OCI-LY3 (cell line): ENCODE data around the gene ESRRA.
"Not testable (repeated sequence)": the region's sequence is repeated elsewhere in the genome, so short reads cannot be mapped to it uniquely, and the experiment has no call there.

Experiments
- H2AFZ ChIP-seq: fragments of 200-600, 300-600 bp; shearing (Covaris generic); 2 replicates; pipeline ENCODE4 v1.6.0; 2014; ENCODE audit warnings: antibody characterized with exemption, low read depth, low read length
- H3K27ac ChIP-seq: fragments of 200-600, 300-600 bp; sonication (generic); 2 replicates; pipeline ENCODE4 v1.5.1; 2014; ENCODE audit warnings: mild to moderate bottlenecking, low read length, moderate library complexity, mixed read lengths
- H3K27me3 ChIP-seq: fragments of 200-600, 300-600 bp; sonication (generic); 2 replicates; pipeline ENCODE4 v1.6.1; 2014; ENCODE audit warnings: low read depth, low read length, mixed read lengths
- H3K36me3 ChIP-seq: fragments of 200-600, 300-600 bp; sonication (generic); replicated peaks from 2 replicates; pipeline ENCODE3; 2014; ENCODE audit warnings: low read depth, low read length, mixed read lengths
- H3K4me1 ChIP-seq: fragments of 300-600, 200-600 bp; sonication (generic); 2 replicates; pipeline ENCODE4 v1.6.1; 2014; ENCODE audit warnings: low read length, mixed read lengths
- H3K4me2 ChIP-seq: fragments of 200-600, 300-600 bp; sonication (generic); 2 replicates; pipeline ENCODE4 v1.6.1; 2014; ENCODE audit warnings: low read length, mixed read lengths
- H3K4me3 ChIP-seq: fragments of 300-600, 200-600 bp; sonication (generic); 2 replicates; pipeline ENCODE4 v1.5.1; 2014; ENCODE audit warnings: antibody characterized with exemption, mild to moderate bottlenecking, low read length, moderate library complexity
- H3K79me2 ChIP-seq: fragments of 300-600, 200-600 bp; shearing (Covaris generic); 2 replicates; pipeline ENCODE4 v1.6.1; 2014; ENCODE audit warnings: mild to moderate bottlenecking, low read length, mixed read lengths
- H3K9ac ChIP-seq: fragments of 300-600, 200-600 bp; shearing (Covaris generic); 2 replicates; pipeline ENCODE4 v1.6.0; 2014; ENCODE audit warnings: mild to moderate bottlenecking, low read length, moderate library complexity
- H3K9me3 ChIP-seq: fragments of 200-600, 300-600 bp; shearing (Covaris generic); 2 replicates; pipeline ENCODE4 v1.6.1; 2014; ENCODE audit warnings: low read length, mixed read lengths; ENCODE audit not compliant: insufficient read depth
- H4K20me1 ChIP-seq: fragments of 200-600, 300-600 bp; sonication (generic); 2 replicates; pipeline ENCODE4 v1.6.1; 2016; ENCODE audit warnings: low read length, mixed read lengths; ENCODE audit not compliant: insufficient read depth
- EZH2phosphoT487 ChIP-seq: fragments of 200-600 bp; shearing (Covaris generic); IDR thresholded peaks from 2 replicates; pipeline ENCODE4 v1.6.1; 2018; ENCODE audit warnings: antibody characterized with exemption, mixed run types, low read depth
- TF ChIP-seq, protein P1 (sequence below): fragments of 200-600, 300-600 bp; sonication (generic); IDR thresholded peaks from 2 replicates; pipeline ENCODE4 v1.5.1; 2014; ENCODE audit warnings: antibody characterized with exemption, low read length, low read depth

The ESRRA gene

DNA sequence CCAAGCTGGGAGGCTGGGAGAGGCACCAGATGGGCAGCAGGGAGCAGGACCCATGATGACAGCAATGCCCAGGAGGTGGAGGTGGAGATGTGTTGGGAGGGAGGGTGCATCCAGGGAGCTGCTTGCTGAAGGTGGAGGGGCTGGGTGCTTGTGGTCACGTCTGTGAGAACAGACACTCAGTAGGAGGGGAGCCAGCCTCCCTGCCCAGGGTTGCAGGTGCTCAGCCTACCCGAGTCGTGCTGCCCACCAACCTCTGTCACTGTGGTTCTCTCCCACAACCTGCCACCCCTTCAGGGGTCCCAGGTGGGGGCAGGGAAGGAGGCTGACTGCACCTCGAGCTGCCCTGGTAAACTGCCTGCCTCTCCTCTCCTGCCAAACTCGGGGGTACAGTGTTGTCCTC is 18.0 kb downstream of the ESRRA start:
- Histone ChIP-seq H3K9ac (no peak overlapping the region), H3K4me3 (no peak overlapping the region), H3K36me3 (peaks cover 13% of the 10 kb centered on the region), H2AFZ (no peak overlapping the region), H3K9me3 (no peaks in the 10 kb centered on the region), H4K20me1 (no peaks in the 10 kb centered on the region), H3K4me1 (peaks cover 6% of the 10 kb centered on the region), H3K79me2 (peaks cover 8% of the 10 kb centered on the region; the same call in 1 of the 2 replicates), H3K27me3 (no peaks in the 10 kb centered on the region), H3K4me2 (no peak overlapping the region), H3K27ac (no peak overlapping the region)
- TF ChIP-seq, protein P1, sequence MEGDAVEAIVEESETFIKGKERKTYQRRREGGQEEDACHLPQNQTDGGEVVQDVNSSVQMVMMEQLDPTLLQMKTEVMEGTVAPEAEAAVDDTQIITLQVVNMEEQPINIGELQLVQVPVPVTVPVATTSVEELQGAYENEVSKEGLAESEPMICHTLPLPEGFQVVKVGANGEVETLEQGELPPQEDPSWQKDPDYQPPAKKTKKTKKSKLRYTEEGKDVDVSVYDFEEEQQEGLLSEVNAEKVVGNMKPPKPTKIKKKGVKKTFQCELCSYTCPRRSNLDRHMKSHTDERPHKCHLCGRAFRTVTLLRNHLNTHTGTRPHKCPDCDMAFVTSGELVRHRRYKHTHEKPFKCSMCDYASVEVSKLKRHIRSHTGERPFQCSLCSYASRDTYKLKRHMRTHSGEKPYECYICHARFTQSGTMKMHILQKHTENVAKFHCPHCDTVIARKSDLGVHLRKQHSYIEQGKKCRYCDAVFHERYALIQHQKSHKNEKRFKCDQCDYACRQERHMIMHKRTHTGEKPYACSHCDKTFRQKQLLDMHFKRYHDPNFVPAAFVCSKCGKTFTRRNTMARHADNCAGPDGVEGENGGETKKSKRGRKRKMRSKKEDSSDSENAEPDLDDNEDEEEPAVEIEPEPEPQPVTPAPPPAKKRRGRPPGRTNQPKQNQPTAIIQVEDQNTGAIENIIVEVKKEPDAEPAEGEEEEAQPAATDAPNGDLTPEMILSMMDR: no peak
- no peak for TF ChIP-seq EZH2phosphoT487

GRCh38 chr11:64323984-64324383 is 18.7 kb downstream of the ESRRA start:
- H3K36me3 ChIP-seq: peaks cover 13% of the 10 kb centered on the region
- H3K4me3 ChIP-seq, H3K4me2 ChIP-seq, H2AFZ ChIP-seq, H4K20me1 ChIP-seq, H3K27ac ChIP-seq, H3K79me2 ChIP-seq, H3K4me1 ChIP-seq, H3K9ac ChIP-seq, H3K27me3 ChIP-seq, H3K9me3 ChIP-seq: not testable (repeated sequence)

DNA sequence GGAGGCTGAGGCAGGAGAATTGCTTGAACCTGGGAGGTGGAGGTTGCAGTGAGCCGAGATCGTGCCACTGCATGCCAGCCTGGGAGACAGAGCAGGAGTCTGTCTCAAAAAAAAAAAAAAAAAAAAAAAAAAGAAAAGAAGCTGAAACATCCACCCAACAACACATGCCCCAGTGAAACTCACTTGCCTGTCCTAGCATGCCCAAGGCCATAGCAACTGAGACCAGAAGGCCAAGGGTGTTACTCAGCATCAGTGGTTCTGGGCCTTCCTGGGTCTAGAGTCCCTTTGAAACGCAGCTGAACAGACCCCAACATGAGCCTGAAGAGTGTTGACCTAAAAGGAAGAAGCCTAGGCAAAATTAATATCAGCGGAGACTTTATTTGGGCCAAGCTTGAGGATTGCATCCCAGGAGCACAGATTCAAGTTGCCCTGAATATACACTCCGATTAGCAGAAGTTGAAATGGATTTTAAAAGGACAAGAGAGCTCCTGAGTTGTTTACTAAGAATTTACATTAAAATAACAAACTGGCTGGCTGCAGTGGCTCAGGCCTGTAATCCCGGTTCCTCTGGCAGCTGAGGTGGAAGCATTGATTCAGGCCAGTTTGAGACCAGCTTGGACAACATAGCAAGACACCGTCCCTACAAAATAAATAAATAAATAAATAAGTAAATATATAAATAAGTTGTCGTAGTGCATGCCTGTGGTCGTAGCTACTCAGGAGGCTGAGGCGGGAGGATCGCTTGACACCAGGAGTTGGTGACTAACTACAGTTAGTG is 19.6 kb downstream of the ESRRA start:
- Histone ChIP-seq H3K4me3 (no peak overlapping the region), H3K4me2 (no peak overlapping the region), H3K36me3 (peaks cover 13% of the 10 kb centered on the region), H3K27ac (no peak overlapping the region), H2AFZ (no peak overlapping the region), H3K9ac (no peak overlapping the region), H3K27me3 (no peaks in the 10 kb centered on the region), H3K79me2 (no peaks in the 10 kb centered on the region), H3K9me3 (no peaks in the 10 kb centered on the region), H4K20me1 (no peaks in the 10 kb centered on the region), H3K4me1 (no peaks in the 10 kb centered on the region)
- TF ChIP-seq EZH2phosphoT487: no peak
- TF ChIP-seq, protein P1: no peak

GRCh38 chr11:64327375-64327774 is 22.1 kb downstream of the ESRRA start:
- Histone ChIP-seq H3K27ac (no peak overlapping the region), H3K9me3 (no peaks in the 10 kb centered on the region), H3K4me3 (no peak overlapping the region), H3K9ac (no peak overlapping the region), H3K4me2 (no peak overlapping the region), H3K79me2 (no peaks in the 10 kb centered on the region), H4K20me1 (no peaks in the 10 kb centered on the region), H3K36me3 (peaks cover 6% of the 10 kb centered on the region), H3K4me1 (peaks cover 12% of the 10 kb centered on the region), H2AFZ (no peak overlapping the region), H3K27me3 (no peaks in the 10 kb centered on the region)
- TF ChIP-seq, protein P1: no peak
- no peak for TF ChIP-seq EZH2phosphoT487
